Breast epithelium (tissue), 3 donors: Measurements from ENCODE around the gene TNS4.

ENCODE experiments used
- POLR2A ChIP-seq: fragments of 450-650 bp; IDR thresholded peaks from one replicate; pipeline ENCODE4 v1.6.1; 2016; ENCODE audit warnings: antibody characterized with exemption, mild to moderate bottlenecking, moderate library complexity
- TF ChIP-seq, protein P1 (sequence below), 3 donors: fragments of 450-650 bp; IDR thresholded peaks; one replicate each; pipeline ENCODE4 v1.5.1; 2016 to 2017; ENCODE audit warnings: antibody characterized with exemption in 3 of 3, mild to moderate bottlenecking in 3 of 3, moderate library complexity in 3 of 3

DNA sequence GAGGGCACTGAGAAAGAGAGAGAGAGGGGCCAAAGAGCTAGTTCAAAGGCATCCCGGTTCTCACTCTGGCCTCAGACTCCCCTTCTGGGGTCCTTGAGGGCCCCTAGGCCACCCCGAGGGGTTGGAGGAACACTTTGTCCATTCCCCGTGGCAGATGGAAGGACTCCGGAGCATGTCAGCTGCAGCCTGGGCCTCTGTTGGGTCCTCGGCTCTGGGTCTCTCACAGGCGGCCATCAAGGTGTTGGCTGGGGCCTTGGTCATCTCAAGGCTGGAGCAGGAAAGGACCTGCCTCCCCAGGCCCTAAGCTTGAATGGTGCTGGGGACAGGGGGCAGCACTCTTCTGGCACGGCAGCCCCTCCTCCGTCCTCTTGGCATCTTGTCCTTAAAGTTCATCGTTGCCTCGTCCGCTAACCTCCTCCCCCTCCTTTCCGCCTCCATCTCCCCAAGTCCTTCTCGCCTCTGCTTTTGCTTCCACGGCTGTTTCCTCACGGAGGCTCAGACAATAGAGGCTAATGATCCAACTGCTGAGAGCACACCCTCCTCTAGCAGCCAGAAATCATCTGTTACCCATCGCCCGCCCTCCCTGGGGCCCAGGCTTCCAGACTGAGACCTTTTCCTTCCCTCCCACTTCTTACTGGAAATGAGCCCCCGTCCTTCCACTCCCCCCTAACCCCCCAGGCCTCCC, 40.6 kb upstream of the TNS4 start:
- TF ChIP-seq, protein P1, sequence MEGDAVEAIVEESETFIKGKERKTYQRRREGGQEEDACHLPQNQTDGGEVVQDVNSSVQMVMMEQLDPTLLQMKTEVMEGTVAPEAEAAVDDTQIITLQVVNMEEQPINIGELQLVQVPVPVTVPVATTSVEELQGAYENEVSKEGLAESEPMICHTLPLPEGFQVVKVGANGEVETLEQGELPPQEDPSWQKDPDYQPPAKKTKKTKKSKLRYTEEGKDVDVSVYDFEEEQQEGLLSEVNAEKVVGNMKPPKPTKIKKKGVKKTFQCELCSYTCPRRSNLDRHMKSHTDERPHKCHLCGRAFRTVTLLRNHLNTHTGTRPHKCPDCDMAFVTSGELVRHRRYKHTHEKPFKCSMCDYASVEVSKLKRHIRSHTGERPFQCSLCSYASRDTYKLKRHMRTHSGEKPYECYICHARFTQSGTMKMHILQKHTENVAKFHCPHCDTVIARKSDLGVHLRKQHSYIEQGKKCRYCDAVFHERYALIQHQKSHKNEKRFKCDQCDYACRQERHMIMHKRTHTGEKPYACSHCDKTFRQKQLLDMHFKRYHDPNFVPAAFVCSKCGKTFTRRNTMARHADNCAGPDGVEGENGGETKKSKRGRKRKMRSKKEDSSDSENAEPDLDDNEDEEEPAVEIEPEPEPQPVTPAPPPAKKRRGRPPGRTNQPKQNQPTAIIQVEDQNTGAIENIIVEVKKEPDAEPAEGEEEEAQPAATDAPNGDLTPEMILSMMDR (IDR thresholded peaks at IDR 0.05): no peak
- TF ChIP-seq POLR2A: peak; percentile 16
